Measurements from ENCODE around the gene RFPL1.
"Not testable (repeated sequence)": the region's sequence is repeated elsewhere in the genome, so short reads cannot be mapped to it uniquely, and the experiment has no call there.

RFPL1 gene

DNA sequence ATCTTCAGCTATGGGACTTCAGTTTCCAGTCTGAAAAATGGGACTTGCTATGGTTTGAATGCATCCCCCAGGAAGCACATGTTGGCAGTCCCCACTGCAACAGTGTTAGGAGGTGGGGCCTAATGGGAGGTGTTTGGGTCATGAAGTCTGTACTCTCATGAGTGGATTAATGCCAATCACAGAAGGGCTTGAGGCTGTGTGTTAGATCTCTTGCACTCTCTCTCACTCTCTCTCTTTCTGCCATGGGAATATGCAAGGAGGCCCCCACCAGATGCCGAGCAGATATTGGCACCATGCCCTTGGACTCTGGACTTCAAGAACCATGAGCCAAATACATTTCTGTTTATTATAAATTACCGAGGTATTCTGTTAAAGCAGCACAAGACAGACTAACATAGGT, 42.3 kb upstream of the RFPL1 start:
- H3K27ac ChIP-seq = no peak overlapping the region
- no peaks in the 10 kb centered on the region for H3K27me3 ChIP-seq
- peaks cover 0 to 4% (median 0%) of the 10 kb centered on the region in 4 donors for H3K4me1 ChIP-seq
- H3K36me3 ChIP-seq = no peaks in the 10 kb centered on the region
- DNase-seq = no peak
- no peak overlapping the region for H3K4me3 ChIP-seq
- TF ChIP-seq, protein P1, sequence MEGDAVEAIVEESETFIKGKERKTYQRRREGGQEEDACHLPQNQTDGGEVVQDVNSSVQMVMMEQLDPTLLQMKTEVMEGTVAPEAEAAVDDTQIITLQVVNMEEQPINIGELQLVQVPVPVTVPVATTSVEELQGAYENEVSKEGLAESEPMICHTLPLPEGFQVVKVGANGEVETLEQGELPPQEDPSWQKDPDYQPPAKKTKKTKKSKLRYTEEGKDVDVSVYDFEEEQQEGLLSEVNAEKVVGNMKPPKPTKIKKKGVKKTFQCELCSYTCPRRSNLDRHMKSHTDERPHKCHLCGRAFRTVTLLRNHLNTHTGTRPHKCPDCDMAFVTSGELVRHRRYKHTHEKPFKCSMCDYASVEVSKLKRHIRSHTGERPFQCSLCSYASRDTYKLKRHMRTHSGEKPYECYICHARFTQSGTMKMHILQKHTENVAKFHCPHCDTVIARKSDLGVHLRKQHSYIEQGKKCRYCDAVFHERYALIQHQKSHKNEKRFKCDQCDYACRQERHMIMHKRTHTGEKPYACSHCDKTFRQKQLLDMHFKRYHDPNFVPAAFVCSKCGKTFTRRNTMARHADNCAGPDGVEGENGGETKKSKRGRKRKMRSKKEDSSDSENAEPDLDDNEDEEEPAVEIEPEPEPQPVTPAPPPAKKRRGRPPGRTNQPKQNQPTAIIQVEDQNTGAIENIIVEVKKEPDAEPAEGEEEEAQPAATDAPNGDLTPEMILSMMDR (IDR thresholded peaks at IDR 0.05) = no peak
- no peaks in the 10 kb centered on the region for H3K9me3 ChIP-seq
- intact Hi-C loops (cut with DNase I; ENCODE audit: low total_unique reads) = loop anchor here (10.0 kb wide), 1 partner anchor 129 kb away; no protein-coding TSS in a partner anchor

DNA sequence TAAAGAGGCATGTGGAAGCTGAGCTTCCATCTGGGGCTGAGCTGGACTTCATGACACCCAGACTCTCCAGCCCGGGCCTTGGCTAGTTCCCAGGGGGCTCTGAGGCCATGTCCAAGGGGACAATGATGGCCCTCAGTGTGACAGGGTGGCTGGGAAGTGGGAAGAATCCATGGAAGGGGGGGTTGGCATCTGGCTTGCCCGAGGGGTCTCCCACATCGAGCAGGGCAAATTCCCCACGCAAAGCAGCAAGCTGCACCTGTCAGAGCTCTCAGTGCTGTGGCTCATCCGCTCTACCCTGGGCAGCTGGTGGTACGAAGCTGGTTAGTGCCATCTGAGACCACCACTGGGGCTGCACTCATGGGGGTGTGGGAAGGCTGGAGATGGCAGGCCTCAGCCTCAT, 40.6 kb upstream of the RFPL1 start:
- H3K27ac ChIP-seq = no peak overlapping the region
- H3K27me3 ChIP-seq = no peaks in the 10 kb centered on the region
- H3K36me3 ChIP-seq = no peaks in the 10 kb centered on the region
- TF ChIP-seq, protein P1 (IDR thresholded peaks at IDR 0.05) = no peak
- peaks cover 0 to 4% (median 0%) of the 10 kb centered on the region in 4 donors for H3K4me1 ChIP-seq
- no peaks in the 10 kb centered on the region for H3K9me3 ChIP-seq
- no peak overlapping the region for H3K4me3 ChIP-seq
- intact Hi-C loops (cut with DNase I; ENCODE audit: low total_unique reads) = loop anchor here (10.0 kb wide), 1 partner anchor 127 kb away; no protein-coding TSS in a partner anchor
- no peak for DNase-seq

DNA sequence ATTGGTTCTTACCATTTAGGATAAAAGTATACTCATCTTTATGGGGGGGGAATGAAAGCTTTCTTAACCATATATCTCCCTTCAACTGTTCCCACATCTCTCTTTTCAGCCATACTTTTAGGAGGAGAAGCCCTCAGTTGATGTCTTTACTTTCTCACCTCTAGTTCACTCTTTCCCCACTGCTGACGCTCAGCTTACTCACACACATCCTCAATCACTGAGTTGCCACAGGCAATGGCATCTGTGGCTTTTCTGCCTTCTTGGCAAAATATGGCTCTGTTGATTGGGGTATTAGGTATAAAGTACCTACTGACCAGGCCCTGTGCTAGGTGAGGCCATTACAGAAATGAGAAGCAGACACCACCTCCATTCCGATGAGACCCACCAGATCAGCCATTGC, 37.8 kb upstream of the RFPL1 start:
- Histone ChIP-seq H3K9me3 (no peaks in the 10 kb centered on the region), H3K27me3 (no peaks in the 10 kb centered on the region), H3K27ac (no peak overlapping the region), H3K4me3 (no peak overlapping the region), H3K4me1 (no peaks in the 10 kb centered on the region), H3K36me3 (no peaks in the 10 kb centered on the region)
- DNase-seq = no peak
- intact Hi-C loops (cut with DNase I; ENCODE audit: low total_unique reads) = no loop called here
- TF ChIP-seq, protein P1 (IDR thresholded peaks at IDR 0.05) = no peak

DNA sequence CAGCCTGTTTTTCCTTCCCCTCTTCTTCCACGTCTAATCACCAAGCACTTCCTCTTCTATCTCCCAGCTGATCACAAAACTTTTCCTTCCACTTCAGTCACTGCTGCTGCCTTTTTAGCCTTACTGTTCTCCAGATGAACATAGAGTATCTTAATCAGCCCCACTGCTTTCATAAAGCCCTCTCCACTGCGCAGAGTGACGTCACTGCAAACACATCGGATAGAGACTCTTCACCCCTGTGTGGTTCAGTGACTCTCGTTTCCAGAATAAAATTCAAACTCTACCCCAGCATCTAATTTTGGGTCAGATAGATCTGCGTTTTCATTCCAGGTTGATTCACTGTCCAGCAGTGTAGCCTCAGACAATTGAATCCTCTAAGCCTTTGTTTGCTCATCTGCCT, 36.8 kb upstream of the RFPL1 start:
- H3K4me3 ChIP-seq; H3K9me3 ChIP-seq; DNase-seq; intact Hi-C loops (cut with DNase I; ENCODE audit: low total_unique reads); H3K4me1 ChIP-seq; H3K36me3 ChIP-seq; H3K27ac ChIP-seq; H3K27me3 ChIP-seq: not testable (repeated sequence)

DNA sequence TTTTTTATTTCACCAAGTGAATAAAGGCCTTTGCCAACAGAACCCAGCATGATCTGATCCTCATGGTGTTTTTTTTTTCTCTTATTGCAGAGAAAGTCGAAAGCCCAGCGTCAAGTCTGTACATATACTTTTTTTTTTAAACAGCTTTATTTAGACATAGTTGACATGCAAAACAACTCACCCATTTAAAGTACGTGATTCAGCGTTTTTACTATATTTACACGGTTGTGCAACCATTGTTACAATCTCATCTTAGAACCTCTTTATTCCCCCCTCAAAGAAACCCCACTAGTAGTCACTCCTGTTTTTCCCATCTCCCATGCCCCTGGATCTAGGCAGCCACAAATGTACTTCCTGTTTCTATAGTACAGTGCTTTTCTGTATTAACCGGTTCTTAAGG, 29.4 kb upstream of the RFPL1 start:
- TF ChIP-seq, protein P1 (IDR thresholded peaks at IDR 0.05) = no peak
- H3K27ac ChIP-seq = no peak overlapping the region
- no peaks in the 10 kb centered on the region for H3K9me3 ChIP-seq
- no peaks in the 10 kb centered on the region for H3K4me1 ChIP-seq
- no peak overlapping the region for H3K4me3 ChIP-seq
- intact Hi-C loops (cut with DNase I; ENCODE audit: low total_unique reads) = no loop called here
- no peak for DNase-seq
- H3K27me3 ChIP-seq = no peaks in the 10 kb centered on the region
- no peaks in the 10 kb centered on the region for H3K36me3 ChIP-seq

DNA sequence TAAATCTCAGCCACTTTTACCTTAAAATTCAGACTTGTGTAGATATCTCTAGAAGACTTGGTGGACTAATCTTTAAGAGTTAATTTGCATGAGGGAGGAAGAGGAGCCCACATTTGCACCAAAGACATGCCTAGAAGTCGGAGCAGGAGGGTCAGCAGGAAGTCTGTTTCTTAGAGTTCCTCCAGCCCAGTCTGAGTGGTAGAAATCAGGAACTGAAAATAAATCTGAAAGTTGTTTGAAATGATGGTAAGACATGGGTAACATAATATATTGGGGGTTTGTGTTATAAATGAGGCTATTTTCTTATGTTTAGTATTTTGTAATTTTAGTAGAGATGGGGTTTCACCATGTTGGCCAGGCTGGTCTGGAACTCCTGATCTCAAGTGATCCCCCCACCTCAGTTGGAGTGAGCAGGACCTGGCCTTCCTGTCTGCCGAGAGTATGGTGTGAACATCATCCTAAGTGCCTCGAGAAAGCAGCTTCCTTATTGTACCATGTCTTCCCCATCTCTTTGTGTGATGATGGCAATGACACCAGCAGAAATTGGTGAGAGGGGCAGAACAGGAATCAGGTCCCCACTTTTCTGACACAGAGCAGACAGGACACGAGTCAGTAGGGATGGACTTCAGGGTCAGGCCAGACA, 26.7 kb upstream of the RFPL1 start:
- H3K36me3 ChIP-seq; H3K4me1 ChIP-seq; intact Hi-C loops (cut with DNase I; ENCODE audit: low total_unique reads); DNase-seq; H3K27me3 ChIP-seq; H3K27ac ChIP-seq; H3K4me3 ChIP-seq; H3K9me3 ChIP-seq: not testable (repeated sequence)

DNA sequence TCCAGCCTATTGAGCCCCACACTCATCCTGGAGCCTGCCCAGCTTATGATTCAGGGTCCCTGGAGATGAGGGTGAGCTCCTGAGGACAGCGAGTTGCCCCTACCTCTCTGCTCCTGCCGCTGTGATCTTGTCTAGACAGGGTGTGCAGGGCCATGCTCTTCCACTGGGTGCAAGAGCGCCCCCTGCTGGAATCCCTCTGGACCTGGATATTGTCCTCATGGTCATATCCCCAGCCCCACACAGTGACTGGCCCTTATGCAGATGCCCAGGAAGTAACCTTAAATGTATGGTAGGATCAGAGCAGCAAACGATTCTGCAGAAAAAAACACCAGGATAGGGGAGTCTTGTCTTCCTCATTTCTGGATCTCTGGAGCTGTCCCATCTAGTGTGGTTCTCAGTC, 25.6 kb upstream of the RFPL1 start:
- H3K36me3 ChIP-seq; DNase-seq; H3K27ac ChIP-seq; H3K9me3 ChIP-seq; H3K4me1 ChIP-seq; H3K27me3 ChIP-seq; intact Hi-C loops (cut with DNase I; ENCODE audit: low total_unique reads); H3K4me3 ChIP-seq: not testable (repeated sequence)
- TF ChIP-seq, protein P1 (IDR thresholded peaks at IDR 0.05) = peak in 1 of 2 experiments; percentile 23

DNA sequence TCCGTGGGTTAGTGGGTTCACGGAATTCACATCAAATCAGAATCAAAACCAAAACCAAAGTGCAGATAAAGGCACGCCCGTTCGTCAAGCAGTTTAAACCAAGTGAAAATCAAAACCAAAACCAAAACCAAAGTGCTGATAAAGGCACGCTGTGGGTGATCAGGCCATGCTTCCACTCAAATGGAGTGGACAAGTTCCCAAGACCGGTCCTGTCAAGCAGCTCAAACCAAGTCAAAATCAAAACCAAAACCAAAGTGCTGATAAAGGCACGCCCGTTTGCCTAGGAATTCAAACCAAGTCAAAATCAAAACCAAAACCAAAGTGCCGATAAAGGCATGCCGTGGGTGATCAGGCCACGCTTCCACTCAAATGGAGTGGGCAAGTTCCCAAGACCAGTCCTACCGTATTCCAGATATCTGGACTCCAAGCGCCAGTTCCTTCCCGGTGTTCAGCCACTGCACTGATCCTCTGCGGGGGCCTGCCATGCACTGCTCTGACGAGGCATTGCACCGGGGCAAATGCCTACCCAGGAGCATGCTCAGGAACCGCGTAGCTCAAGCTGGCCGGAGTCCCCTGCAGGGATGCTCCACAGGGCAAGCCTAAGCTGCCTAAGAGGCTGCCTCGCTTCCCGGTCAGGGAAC, 23.3 kb upstream of the RFPL1 start:
- intact Hi-C loops (cut with DNase I; ENCODE audit: low total_unique reads); DNase-seq; H3K4me1 ChIP-seq; H3K27me3 ChIP-seq; H3K27ac ChIP-seq; H3K9me3 ChIP-seq; H3K36me3 ChIP-seq: not testable (repeated sequence)
- peak overlapping the region; percentile 32 to 35 for H3K4me3 ChIP-seq

DNA sequence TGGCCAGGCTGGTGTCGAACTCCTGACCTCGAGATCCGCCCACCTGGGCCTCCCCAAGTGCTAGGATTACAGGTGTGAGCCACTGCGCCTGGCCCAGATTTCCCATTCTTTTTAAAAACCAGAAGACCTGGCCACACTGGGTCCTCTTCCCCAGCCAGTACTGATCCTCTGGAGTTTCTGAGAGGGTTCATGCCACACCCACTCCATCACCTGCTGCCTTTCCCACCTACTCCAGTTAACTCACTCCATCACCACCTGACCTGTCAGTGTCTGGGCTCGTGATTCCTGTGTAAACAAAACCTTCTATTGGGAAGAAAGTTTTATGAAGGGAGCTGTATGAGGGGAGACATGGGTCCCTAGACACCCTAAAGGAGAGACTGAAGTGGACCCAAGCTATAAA, 19.7 kb upstream of the RFPL1 start:
- H3K36me3 ChIP-seq; H3K27ac ChIP-seq; H3K4me1 ChIP-seq; intact Hi-C loops (cut with DNase I; ENCODE audit: low total_unique reads); H3K4me3 ChIP-seq; DNase-seq; H3K9me3 ChIP-seq; H3K27me3 ChIP-seq: not testable (repeated sequence)

Measured in tibial artery (tissue), 4 donors.